ENCODE measurements around the gene NIBAN1. TPM values are rescaled to one million over a fixed set of nuclear protein-coding genes. Genes with fewer than 3 reads are reported as not detected.

NIBAN1 gene
- total RNA-seq, 1 donor from 2014 or later = 22.8 TPM

- DNase-seq (ENCODE audit: extremely low spot score in 2 of 2) = no peak
- Histone ChIP-seq H3K36me3 (no peaks in the 10 kb centered on the region), H3K4me3 (no peak overlapping the region), H3K9me3 (no peaks in the 10 kb centered on the region), H3K27me3 (no peaks in the 10 kb centered on the region), H3K27ac (no peak overlapping the region), H3K4me1 (no peaks in the 10 kb centered on the region)
- intact Hi-C loops (cut with DNase I) = no loop called here
- TF ChIP-seq CTCF (IDR thresholded peaks at IDR 0.05) (no peak), POLR2A (IDR thresholded peaks at IDR 0.05) (no peak), POLR2AphosphoS5 (IDR thresholded peaks at IDR 0.05; ENCODE audit: insufficient read depth in 1 of 2, low read depth in 1 of 2) (no peak)
These were observed 18.0 kb upstream of the NIBAN1 start for GRCh38 chr1:184992271-184992670.

GRCh38 chr1:184990204-184990603, 15.9 kb upstream of the NIBAN1 start:
- H3K27me3 ChIP-seq = no peaks in the 10 kb centered on the region
- H3K27ac ChIP-seq = no peak overlapping the region
- no peaks in the 10 kb centered on the region for H3K36me3 ChIP-seq
- no peak for DNase-seq (ENCODE audit: extremely low spot score in 2 of 2)
- intact Hi-C loops (cut with DNase I) = no loop called here
- TF ChIP-seq CTCF (IDR thresholded peaks at IDR 0.05) = no peak
- no peak for TF ChIP-seq POLR2AphosphoS5 (IDR thresholded peaks at IDR 0.05; ENCODE audit: insufficient read depth in 1 of 2, low read depth in 1 of 2)
- TF ChIP-seq POLR2A (IDR thresholded peaks at IDR 0.05) = no peak
- no peaks in the 10 kb centered on the region for H3K4me1 ChIP-seq
- H3K9me3 ChIP-seq = no peaks in the 10 kb centered on the region
- H3K4me3 ChIP-seq = no peak overlapping the region

- intact Hi-C loops (cut with DNase I) = no loop called here
These were observed 14.2 kb upstream of the NIBAN1 start for GRCh38 chr1:184988506-184988905.

GRCh38 chr1:184987696-184988095, 13.4 kb upstream of the NIBAN1 start:
- no peak for DNase-seq (ENCODE audit: extremely low spot score in 2 of 2)
- intact Hi-C loops (cut with DNase I) = no loop called here
- TF ChIP-seq CTCF (IDR thresholded peaks at IDR 0.05) (no peak), POLR2AphosphoS5 (IDR thresholded peaks at IDR 0.05; ENCODE audit: insufficient read depth in 1 of 2, low read depth in 1 of 2) (no peak), POLR2A (IDR thresholded peaks at IDR 0.05) (no peak)
- H3K36me3 ChIP-seq = no peaks in the 10 kb centered on the region
- no peaks in the 10 kb centered on the region for H3K4me1 ChIP-seq
- H3K4me3 ChIP-seq = no peak overlapping the region
- no peak overlapping the region for H3K27ac ChIP-seq
- H3K9me3 ChIP-seq = no peaks in the 10 kb centered on the region
- H3K27me3 ChIP-seq = no peaks in the 10 kb centered on the region

More at GRCh38 chr1:184988506-184988905, 14.2 kb upstream of the NIBAN1 start:
- no peaks in the 10 kb centered on the region for H3K27me3 ChIP-seq
- no peak overlapping the region for H3K27ac ChIP-seq
- no peaks in the 10 kb centered on the region for H3K4me1 ChIP-seq
- no peak for DNase-seq (ENCODE audit: extremely low spot score in 2 of 2)
- no peak overlapping the region for H3K4me3 ChIP-seq
- TF ChIP-seq POLR2AphosphoS5 (IDR thresholded peaks at IDR 0.05; ENCODE audit: insufficient read depth in 1 of 2, low read depth in 1 of 2) (no peak), POLR2A (IDR thresholded peaks at IDR 0.05) (no peak), CTCF (IDR thresholded peaks at IDR 0.05) (no peak)
- no peaks in the 10 kb centered on the region for H3K9me3 ChIP-seq
- no peaks in the 10 kb centered on the region for H3K36me3 ChIP-seq

GRCh38 chr1:184986250-184986649, 11.9 kb upstream of the NIBAN1 start:
- Histone ChIP-seq H3K4me3 (no peak overlapping the region), H3K27ac (no peak overlapping the region), H3K9me3 (no peaks in the 10 kb centered on the region), H3K4me1 (no peaks in the 10 kb centered on the region), H3K27me3 (no peaks in the 10 kb centered on the region), H3K36me3 (no peaks in the 10 kb centered on the region)
- intact Hi-C loops (cut with DNase I) = no loop called here
- TF ChIP-seq POLR2A (IDR thresholded peaks at IDR 0.05) = no peak
- DNase-seq (ENCODE audit: extremely low spot score in 2 of 2) = no peak

Data from vagina (tissue), 2 donors.